ENCODE results near the gene LILRA5.

GRCh38 chr19:54316746-54317107, 3.8 kb upstream of the LILRA5 start:
- TF ChIP-seq YY1 (IDR thresholded peaks at IDR 0.05; ENCODE audit: low read depth), result no peak
- no peak for TF ChIP-seq NFIC (IDR thresholded peaks at IDR 0.05)
- TF ChIP-seq FOXM1 (IDR thresholded peaks at IDR 0.05; ENCODE audit: borderline replicate concordance, low read depth), result no peak
- TF ChIP-seq MAX (IDR thresholded peaks at IDR 0.05), result no peak
- no peak for TF ChIP-seq EP300 (IDR thresholded peaks at IDR 0.05; ENCODE audit: borderline replicate concordance)

Measured in Ishikawa (cell line).